Naive thymus-derived CD8-positive, alpha-beta T cell (primary cell): ENCODE results near the gene ADAM8. TPM values are rescaled to one million over a fixed set of nuclear protein-coding genes. Genes with fewer than 3 reads are reported as not detected.

Source experiments
- ATAC-seq, 2 donors: fragments of 150-1000 bp; cut with Tn5 transposase in 1 of 2; sonication (Bioruptor Pico), chemical (Tn5 transposase) in 1 of 2; 1 replicate in 1 of 2; 2 replicates in 1 of 2; pipeline ENCODE4 v1.10.0; 2021; ENCODE audit warnings: mild to moderate bottlenecking in 2 of 2, moderate library complexity in 2 of 2
- POLR2A ChIA-PET: fragments of 350-600 bp; sonication (Branson Sonifier 250); formaldehyde crosslinking; loops from one replicate; lab custom pipeline; 2021; ENCODE audit warnings: antibody characterized with exemption; lab: Charles Lee
- DNase-seq, 10 donors: peaks; one replicate each; pipeline versions ENCODE4 v3.0.0 to v3.0.0-alpha.2; 2020 to 2022
- H3K27ac Mint-ChIP-seq, 10 donors: one replicate each; pipeline ENCODE4 v1.8.0; 2020 to 2022; ENCODE audit warnings: mild to moderate bottlenecking in 10 of 10, mixed read lengths in 10 of 10, moderate library complexity in 4 of 10, inconsistent platforms in 1 of 10
- H3K27me3 Mint-ChIP-seq, 5 donors: one replicate each; pipeline ENCODE4 v1.8.0; 2021 to 2022; ENCODE audit warnings: mixed read lengths in 5 of 5
- H3K36me3 Mint-ChIP-seq, 3 donors: one replicate each; pipeline ENCODE4 v1.8.0; 2020 to 2022; ENCODE audit warnings: mixed read lengths in 3 of 3, mild to moderate bottlenecking in 2 of 3, inconsistent platforms in 1 of 3
- H3K4me1 Mint-ChIP-seq, 4 donors: one replicate each; pipeline ENCODE4 v1.8.0; 2021 to 2022; ENCODE audit warnings: mixed read lengths in 4 of 4
- H3K4me3 Mint-ChIP-seq, 10 donors: one replicate each; pipeline ENCODE4 v1.8.0; 2020 to 2022; ENCODE audit warnings: mild to moderate bottlenecking in 10 of 10, mixed read lengths in 10 of 10, moderate library complexity in 6 of 10, inconsistent platforms in 1 of 10
- H3K9me3 Mint-ChIP-seq, 9 donors: one replicate each; pipeline ENCODE4 v1.8.0; 2020 to 2022; ENCODE audit warnings: mixed read lengths in 9 of 9, mild to moderate bottlenecking in 3 of 9, inconsistent platforms in 1 of 9, moderate library complexity in 1 of 9
- polyA plus RNA-seq, 3 donors: library from polyadenylated mRNA; unstranded; fragments of 300-500 nt; fragmentation: Illumina TruSeq; gene quantifications; one replicate each; pipeline ENCODE4 v1.2.3, GENCODE V29; 2021
- total RNA-seq, 8 experiments: library from RNA in 2 of 8; stranded (reverse) in 2 of 8; gene quantifications; one replicate each; pipeline ENCODE4 v1.2.3 and lab custom pipeline; 2021 to 2026

Gene ADAM8
- total and polyA plus RNA-seq, 5 experiments from 2014 or later: 7.8 to 28.4 (median 9.4) TPM

DNA sequence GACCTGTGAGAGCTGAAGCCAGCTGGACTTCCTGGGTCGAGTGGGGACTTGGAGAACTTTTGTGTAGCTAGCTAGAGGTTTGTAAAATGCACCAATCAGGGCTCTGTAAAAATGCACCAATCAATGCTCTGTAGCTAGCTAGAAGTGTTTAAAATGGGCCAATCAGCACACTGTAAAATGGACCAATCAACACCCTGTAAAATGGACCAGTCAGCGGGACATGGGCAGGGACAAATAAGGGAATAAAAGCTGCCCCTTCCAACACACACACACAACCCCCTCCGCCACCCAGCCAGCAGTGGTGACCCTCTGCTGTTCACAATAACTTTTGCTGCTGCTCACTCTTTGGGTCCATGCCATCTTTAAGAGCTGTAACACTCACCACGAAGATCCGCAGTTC, 39.2 kb upstream of the ADAM8 start:
- H3K36me3 Mint-ChIP-seq: peaks cover 0 to 22% (median 4%) of the 10 kb centered on the region in 3 donors
- POLR2A ChIA-PET: no interaction called here
- no peak for ATAC-seq
- peak in 1 of 10 donors; percentile 40 for DNase-seq
- peaks cover 0 to 3% (median 0%) of the 10 kb centered on the region in 9 donors for H3K9me3 Mint-ChIP-seq
- peaks cover 5 to 20% (median 10%) of the 10 kb centered on the region in 5 donors for H3K27me3 Mint-ChIP-seq
- peak overlapping the region in 2 of 10 donors; percentile 14 to 26 for H3K4me3 Mint-ChIP-seq
- peaks cover 8 to 19% (median 13%) of the 10 kb centered on the region in 4 donors for H3K4me1 Mint-ChIP-seq
- H3K27ac Mint-ChIP-seq: peak overlapping the region in 2 of 10 donors; percentile 21 to 31

DNA sequence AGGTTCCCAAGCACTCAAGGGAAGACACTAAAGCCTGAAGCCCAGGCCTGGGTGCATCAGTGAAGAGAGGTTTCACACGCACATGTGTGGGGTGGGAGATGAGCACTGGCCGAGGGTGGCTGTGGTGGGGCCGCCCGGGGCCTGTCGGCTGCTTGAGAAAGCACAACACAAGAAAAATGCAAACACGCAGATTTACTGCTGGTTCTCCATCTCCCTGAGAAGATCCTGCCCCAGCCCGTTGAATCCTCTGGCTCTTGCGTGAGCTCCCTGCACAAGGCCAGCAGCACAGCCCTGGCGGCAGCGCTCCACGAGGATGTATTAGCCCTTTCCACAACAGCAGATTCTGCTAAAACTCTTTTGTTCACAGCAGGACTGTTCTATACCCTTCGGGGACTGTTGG, 38.2 kb upstream of the ADAM8 start:
- peaks cover 5 to 12% (median 7%) of the 10 kb centered on the region in 5 donors for H3K27me3 Mint-ChIP-seq
- POLR2A ChIA-PET: no interaction called here
- H3K9me3 Mint-ChIP-seq: no peaks in the 10 kb centered on the region
- H3K27ac Mint-ChIP-seq: peak overlapping the region in 1 of 10 donors; percentile 83
- H3K4me1 Mint-ChIP-seq: peaks cover 8 to 19% (median 13%) of the 10 kb centered on the region in 4 donors
- no peak for ATAC-seq
- peaks cover 0 to 29% (median 4%) of the 10 kb centered on the region in 3 donors for H3K36me3 Mint-ChIP-seq
- H3K4me3 Mint-ChIP-seq: no peak overlapping the region
- peak in 1 of 10 donors; percentile 28 for DNase-seq

DNA sequence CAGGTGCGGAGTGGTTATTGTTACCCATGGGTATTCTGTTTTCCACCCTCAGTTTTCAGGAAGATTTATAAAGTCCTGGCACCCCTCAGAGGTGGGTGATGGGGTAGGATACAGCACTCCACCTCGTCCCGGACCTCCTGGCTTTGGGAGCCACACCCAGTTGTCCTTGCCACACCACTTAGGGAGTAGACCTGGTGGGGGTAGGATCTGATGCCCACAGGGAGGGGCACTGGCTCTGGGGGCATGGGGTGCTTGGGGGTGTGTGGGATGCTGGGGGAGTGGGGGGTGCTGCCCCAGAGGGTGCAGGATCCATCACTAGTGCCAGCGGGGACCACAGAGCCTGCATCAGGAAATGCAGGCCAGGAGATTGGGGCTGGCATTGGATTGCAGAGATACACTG, 36.5 kb upstream of the ADAM8 start:
- DNase-seq (peak in 1 of 10 donors; percentile 43), ATAC-seq (no peak)
- H3K27me3 Mint-ChIP-seq: peaks cover 0 to 2% (median 0%) of the 10 kb centered on the region in 5 donors
- H3K36me3 Mint-ChIP-seq: peaks cover 0 to 32% (median 5%) of the 10 kb centered on the region in 3 donors
- H3K9me3 Mint-ChIP-seq: peaks cover 0 to 1% (median 0%) of the 10 kb centered on the region in 9 donors
- peaks cover 6 to 12% (median 9%) of the 10 kb centered on the region in 4 donors for H3K4me1 Mint-ChIP-seq
- no peak overlapping the region for H3K27ac Mint-ChIP-seq
- POLR2A ChIA-PET: no interaction called here
- H3K4me3 Mint-ChIP-seq: no peak overlapping the region

DNA sequence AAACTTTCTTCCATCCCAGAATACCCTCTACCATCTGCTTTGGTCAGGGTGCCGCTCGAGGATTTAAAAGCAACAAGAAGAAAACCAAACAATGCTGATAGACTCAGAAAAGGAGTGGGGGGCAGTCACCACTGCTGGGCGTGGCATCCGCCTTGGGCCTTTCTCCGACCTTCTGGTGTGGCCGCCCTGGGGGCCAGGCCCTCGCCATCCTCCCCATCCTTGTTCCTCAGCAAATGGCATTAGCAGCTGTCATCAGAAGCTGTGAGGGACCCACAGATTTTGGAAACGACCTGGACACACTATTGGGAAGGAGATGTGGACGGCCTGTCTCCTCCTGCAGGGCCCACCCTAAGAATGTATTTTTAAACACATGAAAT, 36.1 kb upstream of the ADAM8 start:
- Mint-ChIP-seq H3K4me1 (peaks cover 10 to 16% (median 13%) of the 10 kb centered on the region in 4 donors), H3K27me3 (peaks cover 0 to 5% (median 0%) of the 10 kb centered on the region in 5 donors), H3K9me3 (peaks cover 0 to 5% (median 0%) of the 10 kb centered on the region in 9 donors), H3K36me3 (peaks cover 0 to 35% (median 7%) of the 10 kb centered on the region in 3 donors), H3K27ac (no peak overlapping the region), H3K4me3 (no peak overlapping the region)
- no peak for ATAC-seq
- peak in 1 of 10 donors; percentile 45 for DNase-seq
- POLR2A ChIA-PET: no interaction called here

DNA sequence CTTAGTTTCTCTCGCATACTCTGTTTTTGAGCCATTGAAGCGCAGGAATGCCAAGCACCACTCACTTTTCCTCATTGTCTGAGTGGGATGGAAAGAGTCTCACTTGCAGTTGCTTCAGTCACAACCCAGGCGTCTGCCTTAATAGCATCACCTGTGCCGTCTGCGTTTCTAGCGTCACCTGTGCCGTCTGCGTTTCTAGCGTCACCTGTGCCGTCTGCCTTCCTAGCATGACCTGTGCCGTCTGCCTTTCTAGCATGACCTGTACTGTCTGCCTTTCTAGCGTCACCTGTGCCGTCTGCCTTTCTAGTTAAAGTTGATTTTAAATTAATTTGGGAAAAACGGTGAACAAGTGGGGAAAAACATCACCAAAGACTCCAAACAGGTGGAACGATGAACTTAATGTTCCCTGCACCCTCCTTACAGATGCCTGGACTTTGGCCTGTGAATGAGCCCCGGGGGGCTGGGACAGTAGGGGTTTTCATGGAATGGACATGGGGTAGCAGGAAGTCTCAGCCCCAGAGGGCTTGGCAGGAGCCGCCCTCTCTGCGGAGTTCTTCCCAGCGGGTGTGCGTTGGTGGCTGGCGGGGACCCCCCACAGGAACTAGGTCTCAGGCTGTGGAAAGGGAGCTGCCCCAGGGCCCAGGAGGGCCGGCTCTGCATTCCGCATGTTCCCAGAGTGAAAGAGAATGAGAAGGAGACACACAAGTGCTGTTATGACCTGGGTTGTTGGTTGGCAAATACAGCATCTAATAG, 35.5 kb upstream of the ADAM8 start:
- DNase-seq (peak in 1 of 10 donors; percentile 54), ATAC-seq (no peak)
- peak overlapping the region in 1 of 10 donors; percentile 66 for H3K27ac Mint-ChIP-seq
- H3K9me3 Mint-ChIP-seq: peaks cover 0 to 5% (median 0%) of the 10 kb centered on the region in 9 donors
- peaks cover 0 to 5% (median 0%) of the 10 kb centered on the region in 5 donors for H3K27me3 Mint-ChIP-seq
- POLR2A ChIA-PET: no interaction called here
- peaks cover 0 to 35% (median 7%) of the 10 kb centered on the region in 3 donors for H3K36me3 Mint-ChIP-seq
- H3K4me3 Mint-ChIP-seq: no peak overlapping the region
- H3K4me1 Mint-ChIP-seq: peaks cover 13 to 21% (median 17%) of the 10 kb centered on the region in 4 donors

DNA sequence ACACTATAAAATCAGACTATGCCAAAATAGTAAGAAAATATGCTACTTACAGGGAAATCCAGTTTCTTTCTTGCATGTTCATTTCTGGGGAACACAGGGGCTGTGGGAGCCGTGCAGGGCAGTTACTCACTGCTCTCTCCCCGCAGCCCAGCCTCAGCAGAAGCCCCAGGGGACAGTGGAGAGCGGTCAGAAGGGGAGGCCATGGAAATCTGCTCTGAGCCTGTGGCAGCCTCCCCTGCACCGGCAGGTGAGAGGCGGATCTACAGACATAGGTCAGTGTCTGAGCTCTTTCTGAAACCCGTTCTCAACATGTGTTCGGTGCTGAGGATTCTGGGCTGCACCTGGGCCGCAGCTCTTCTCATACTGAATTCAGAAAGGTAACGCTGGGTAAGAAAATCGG, 34.9 kb upstream of the ADAM8 start:
- ATAC-seq: no peak
- peak in 1 of 10 donors; percentile 42 for DNase-seq
- H3K4me3 Mint-ChIP-seq: no peak overlapping the region
- POLR2A ChIA-PET: no interaction called here
- peak overlapping the region in 4 of 10 donors; percentile 4 to 43 (median 39) for H3K27ac Mint-ChIP-seq
- H3K36me3 Mint-ChIP-seq: peaks cover 0 to 35% (median 7%) of the 10 kb centered on the region in 3 donors
- peaks cover 0 to 5% (median 0%) of the 10 kb centered on the region in 5 donors for H3K27me3 Mint-ChIP-seq
- H3K4me1 Mint-ChIP-seq: peaks cover 13 to 27% (median 23%) of the 10 kb centered on the region in 4 donors
- H3K9me3 Mint-ChIP-seq: peaks cover 0 to 5% (median 0%) of the 10 kb centered on the region in 9 donors

DNA sequence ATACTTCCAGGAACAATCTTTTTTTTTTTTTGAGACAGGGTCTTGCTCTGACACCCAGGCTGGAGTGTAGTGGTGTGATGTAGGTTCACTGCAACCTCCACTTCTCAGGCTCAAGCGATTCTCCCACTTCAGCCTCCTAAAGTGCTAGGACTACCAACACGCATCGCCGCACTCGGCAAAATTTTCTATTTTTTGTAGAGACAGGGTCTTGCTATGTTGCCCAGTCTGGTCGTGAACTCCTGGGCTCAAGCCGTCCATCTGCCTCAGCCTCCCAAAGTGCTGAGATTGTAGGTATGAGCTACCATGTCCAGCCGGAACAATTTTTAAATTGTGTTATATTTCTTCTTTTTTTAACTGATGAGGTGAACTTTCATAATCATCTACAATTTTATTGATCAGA, 34.1 kb upstream of the ADAM8 start:
- H3K9me3 Mint-ChIP-seq: peaks cover 0 to 5% (median 0%) of the 10 kb centered on the region in 9 donors
- peak overlapping the region in 3 of 10 donors; percentile 26 to 57 (median 47) for H3K4me3 Mint-ChIP-seq
- H3K4me1 Mint-ChIP-seq: peaks cover 13 to 33% (median 25%) of the 10 kb centered on the region in 4 donors
- ATAC-seq (no peak), DNase-seq (peak in 1 of 10 donors; percentile 60)
- POLR2A ChIA-PET: interaction anchor here (1.4 to 1.6 kb wide), 2 partner anchors 14 to 25 kb away, joined by 3 read pairs; no protein-coding TSS in a partner anchor
- H3K27me3 Mint-ChIP-seq: peaks cover 0 to 5% (median 0%) of the 10 kb centered on the region in 5 donors
- H3K27ac Mint-ChIP-seq: peak overlapping the region in 6 of 10 donors; percentile 18 to 84 (median 56)
- H3K36me3 Mint-ChIP-seq: peaks cover 0 to 35% (median 7%) of the 10 kb centered on the region in 3 donors

DNA sequence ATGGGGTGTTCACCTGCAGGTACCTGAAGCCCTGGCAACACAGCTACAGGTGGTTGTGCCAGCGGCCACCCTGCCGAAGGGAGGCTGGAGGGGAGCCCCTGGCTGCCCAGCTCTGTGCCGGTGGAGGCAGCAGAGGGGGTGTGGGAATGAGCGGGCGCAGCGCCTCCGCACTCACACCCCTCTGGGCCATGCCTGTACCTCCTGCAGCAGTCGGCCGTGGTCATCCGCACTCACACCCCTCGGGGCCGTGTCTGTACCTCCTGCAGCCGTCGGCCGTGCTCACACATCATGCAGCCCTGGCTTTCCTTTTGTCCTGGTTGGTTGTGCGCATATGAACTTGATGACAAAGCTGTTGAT, 33.7 kb upstream of the ADAM8 start:
- POLR2A ChIA-PET: interaction anchor here (0.5 to 1.6 kb wide), 3 partner anchors 14 to 47 kb away, joined by 3 to 5 read pairs (median 3); no protein-coding TSS in a partner anchor
- DNase-seq: no peak

DNA sequence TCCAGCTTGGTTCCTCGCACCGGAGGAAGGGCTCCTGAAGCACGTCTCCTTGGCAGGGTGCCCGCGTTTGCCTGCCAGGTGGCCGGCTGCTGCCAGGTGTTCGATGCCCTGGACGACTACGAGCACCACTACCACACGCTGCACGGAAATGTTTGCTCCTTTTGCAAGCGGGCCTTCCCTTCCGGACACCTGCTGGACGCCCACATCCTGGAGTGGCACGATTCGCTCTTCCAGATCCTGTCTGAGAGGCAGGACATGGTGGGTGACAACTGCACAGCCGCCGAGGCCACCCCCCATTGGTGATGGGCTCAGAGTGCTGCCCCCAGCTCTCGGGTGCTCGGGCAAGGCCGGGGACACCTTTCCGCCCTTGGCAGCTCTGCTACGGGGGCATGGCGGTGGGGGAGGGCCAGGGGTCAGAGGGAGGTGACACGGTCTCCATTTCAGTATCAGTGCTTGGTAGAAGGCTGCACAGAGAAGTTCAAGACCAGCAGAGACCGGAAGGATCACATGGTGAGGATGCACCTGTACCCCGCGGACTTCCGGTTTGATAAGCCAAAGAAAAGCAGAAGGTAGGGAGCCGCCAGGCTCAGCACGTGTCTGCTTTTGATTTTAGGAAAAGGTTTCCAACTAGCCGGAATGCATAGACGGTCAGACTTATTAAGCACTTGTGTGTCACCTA, 33.2 kb upstream of the ADAM8 start:
- H3K4me3 Mint-ChIP-seq: peak overlapping the region; percentile 54 to 94 (median 74)
- peaks cover 0 to 39% (median 7%) of the 10 kb centered on the region in 3 donors for H3K36me3 Mint-ChIP-seq
- POLR2A ChIA-PET: interaction anchor here (0.5 to 1.6 kb wide), 3 partner anchors 15 to 46 kb away, joined by 3 to 5 read pairs (median 3); no protein-coding TSS in a partner anchor
- H3K9me3 Mint-ChIP-seq: peaks cover 0 to 5% (median 0%) of the 10 kb centered on the region in 9 donors
- DNase-seq: no peak
- H3K27ac Mint-ChIP-seq: peak overlapping the region in 9 of 10 donors; percentile 19 to 100 (median 92)
- H3K27me3 Mint-ChIP-seq: peaks cover 0 to 5% (median 0%) of the 10 kb centered on the region in 5 donors
- ATAC-seq: no peak
- peaks cover 18 to 42% (median 34%) of the 10 kb centered on the region in 4 donors for H3K4me1 Mint-ChIP-seq

More for the DNA sequence above, 33.7 kb upstream of the ADAM8 start:
- Mint-ChIP-seq H3K9me3 (peaks cover 0 to 5% (median 0%) of the 10 kb centered on the region in 9 donors), H3K4me1 (peaks cover 15 to 37% (median 30%) of the 10 kb centered on the region in 4 donors), H3K27ac (peak overlapping the region in 6 of 10 donors; percentile 40 to 84 (median 56)), H3K36me3 (peaks cover 0 to 37% (median 7%) of the 10 kb centered on the region in 3 donors), H3K4me3 (peak overlapping the region in 6 of 10 donors; percentile 47 to 89 (median 70)), H3K27me3 (peaks cover 0 to 5% (median 0%) of the 10 kb centered on the region in 5 donors)
- ATAC-seq: no peak

DNA sequence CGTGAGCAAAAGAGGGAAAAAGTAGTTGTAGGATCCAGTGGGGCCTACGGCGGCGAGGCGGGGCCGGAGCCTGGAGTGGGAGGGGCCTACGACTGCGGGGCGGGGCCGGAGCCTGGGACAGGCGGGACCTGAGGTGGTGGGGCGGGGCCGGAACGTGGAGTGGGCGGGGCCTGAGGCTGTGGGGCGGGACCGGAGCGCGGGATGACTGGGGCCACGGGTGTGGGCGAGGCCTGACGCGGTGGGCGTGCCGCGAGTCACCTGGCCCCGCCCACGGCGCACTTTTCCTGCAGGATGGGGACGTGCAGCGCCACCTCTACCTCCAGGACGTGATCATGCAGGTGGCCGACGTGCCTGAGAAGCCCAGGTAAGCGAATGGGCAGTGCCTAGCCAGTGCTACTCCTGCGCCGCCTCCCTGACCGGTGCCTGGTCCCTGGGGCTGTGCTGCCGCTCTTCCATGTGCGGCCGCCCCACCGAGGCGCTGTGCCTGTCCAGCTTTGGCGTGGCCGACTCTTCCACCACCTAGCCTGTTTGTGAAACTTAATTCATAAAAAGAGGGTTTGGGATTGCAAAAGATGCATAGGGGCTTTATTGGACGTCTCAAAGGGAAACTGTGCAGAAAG, 32.5 kb upstream of the ADAM8 start:
- DNase-seq: peak in 9 of 10 donors; percentile 82 to 96 (median 95)
- POLR2A ChIA-PET: interaction anchor here (1.4 to 1.6 kb wide), 2 partner anchors 15 to 26 kb away, joined by 3 read pairs; no protein-coding TSS in a partner anchor
- peaks cover 15 to 41% (median 35%) of the 10 kb centered on the region in 4 donors for H3K4me1 Mint-ChIP-seq
- peak overlapping the region; percentile 19 to 100 (median 92) for H3K27ac Mint-ChIP-seq
- peaks cover 0 to 5% (median 0%) of the 10 kb centered on the region in 5 donors for H3K27me3 Mint-ChIP-seq
- peaks cover 0 to 39% (median 7%) of the 10 kb centered on the region in 3 donors for H3K36me3 Mint-ChIP-seq
- ATAC-seq: peak; percentile 65 to 69
- peak overlapping the region; percentile 69 to 94 (median 77) for H3K4me3 Mint-ChIP-seq
- peaks cover 0 to 5% (median 0%) of the 10 kb centered on the region in 9 donors for H3K9me3 Mint-ChIP-seq

DNA sequence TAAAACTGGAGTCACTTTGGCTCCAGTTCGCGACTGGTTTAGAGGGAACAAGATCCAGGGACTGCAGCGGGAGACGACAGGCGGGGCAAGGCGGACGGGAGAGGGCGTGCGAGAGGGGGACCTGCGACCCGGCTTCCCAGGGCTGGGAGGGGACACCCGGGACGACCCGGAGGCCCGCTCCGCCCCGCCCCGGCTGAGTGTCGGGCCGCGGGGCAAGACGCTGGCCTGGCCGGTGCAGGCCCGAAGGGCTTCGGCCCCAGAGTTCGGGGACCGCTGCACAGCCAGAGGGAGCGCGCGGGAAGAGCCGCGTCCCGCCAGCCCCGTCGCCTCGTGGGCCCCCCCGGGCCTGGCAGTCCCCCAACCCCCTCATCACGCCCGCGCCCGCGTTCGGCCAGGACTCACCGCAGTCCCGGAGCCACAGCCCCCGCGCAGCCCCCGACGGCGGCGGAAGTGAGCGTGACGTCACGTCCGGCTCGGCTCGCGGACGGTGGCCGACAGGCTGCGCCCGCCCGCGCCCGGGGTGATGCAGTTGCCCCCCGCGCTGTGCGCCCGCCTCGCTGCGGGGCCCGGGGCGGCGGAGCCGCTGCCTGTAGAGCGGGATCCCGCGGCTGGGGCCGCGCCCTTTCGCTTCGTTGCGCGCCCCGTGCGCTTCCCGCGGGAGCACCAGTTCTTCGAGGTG, 31.9 kb upstream of the ADAM8 start, which contains the start of the genes TUBGCP2 and ZNF511:
TSS of gene TUBGCP2 (minus strand) at position 452 of the 679 bp plus-strand sequence. CDS start 5,931 bp downstream, outside the sequence.
TSS of gene ZNF511 (plus strand) at position 494 of the 679 bp plus-strand sequence. CDS start at position 524, 30 bp downstream.
- peaks cover 0 to 41% (median 7%) of the 10 kb centered on the region in 3 donors for H3K36me3 Mint-ChIP-seq
- H3K27ac Mint-ChIP-seq: peak within 1 kb of the TSS; percentile 94 to 100 (median 100)
- H3K9me3 Mint-ChIP-seq: peaks cover 0 to 5% (median 0%) of the 10 kb centered on the region in 9 donors
- peaks cover 15 to 46% (median 39%) of the 10 kb centered on the region in 4 donors for H3K4me1 Mint-ChIP-seq
- peak; percentile 81 to 99 (median 92) for DNase-seq
- peak; percentile 67 to 68 for ATAC-seq
- POLR2A ChIA-PET: interaction anchor here (0.6 to 2.0 kb wide), 4 partner anchors 21 to 1067 kb away, joined by 3 to 8 read pairs (median 4); no protein-coding TSS in a partner anchor
- H3K4me3 Mint-ChIP-seq: peak within 1 kb of the TSS; percentile 94 to 99 (median 98)
- peaks cover 0 to 5% (median 0%) of the 10 kb centered on the region in 5 donors for H3K27me3 Mint-ChIP-seq
